ENCODE results near the gene MTFR1L.

MTFR1L gene

GRCh38 chr1:25807480-25808390 lies 12.0 kb upstream of the MTFR1L start:
- no peak for DNase-seq (ENCODE audit: low spot score)

GRCh38 chr1:25808481-25809244 lies 11.1 kb upstream of the MTFR1L start:
- DNase-seq (ENCODE audit: low spot score): no peak

GRCh38 chr1:25809283-25809926 lies 10.3 kb upstream of the MTFR1L start:
- DNase-seq (ENCODE audit: low spot score): no peak

- DNase-seq (ENCODE audit: low spot score): no peak
These were observed 9.8 kb upstream of the MTFR1L start for GRCh38 chr1:25809929-25810328.

GRCh38 chr1:25810341-25811299 lies 9.1 kb upstream of the MTFR1L start:
- no peak for DNase-seq (ENCODE audit: low spot score)

- DNase-seq (ENCODE audit: low spot score): no peak
These were observed 8.2 kb upstream of the MTFR1L start for GRCh38 chr1:25811384-25812082.

GRCh38 chr1:25813071-25813733 lies 6.6 kb upstream of the MTFR1L start:
- DNase-seq (ENCODE audit: low spot score): no peak

- no peak for DNase-seq (ENCODE audit: low spot score)
These were observed 5.9 kb upstream of the MTFR1L start for GRCh38 chr1:25813734-25814471.

- no peak for DNase-seq (ENCODE audit: low spot score)
These were observed 5.1 kb upstream of the MTFR1L start for GRCh38 chr1:25814549-25815087.

- DNase-seq (ENCODE audit: low spot score): no peak
These were observed 4.3 kb upstream of the MTFR1L start for GRCh38 chr1:25815208-25816111.

- DNase-seq (ENCODE audit: low spot score): no peak
These were observed 3.5 kb upstream of the MTFR1L start for GRCh38 chr1:25816112-25816718.

- peak; percentile 92 for DNase-seq (ENCODE audit: low spot score)
These were observed 1.8 kb upstream of the MTFR1L start for GRCh38 chr1:25817840-25818501.

- no peak for DNase-seq (ENCODE audit: low spot score)
These were observed 1.2 kb upstream of the MTFR1L start for GRCh38 chr1:25818569-25818968.

- peak; percentile 61 for DNase-seq (ENCODE audit: low spot score)
These were observed 725 bp downstream of the MTFR1L start for GRCh38 chr1:25820247-25821111.

- DNase-seq (ENCODE audit: low spot score): no peak
These were observed 1.3 kb downstream of the MTFR1L start for GRCh38 chr1:25821112-25821476.

- no peak for DNase-seq (ENCODE audit: low spot score)
These were observed 1.9 kb downstream of the MTFR1L start for GRCh38 chr1:25821630-25822091.

Measured in SK-N-DZ (cell line).